Measurements from ENCODE around the gene VAX1. TPM values are rescaled to one million over a fixed set of nuclear protein-coding genes. Genes with fewer than 3 reads are reported as not detected.

Gene VAX1
- total RNA-seq, 1 experiment from 2014 or later: not detected

GRCh38 chr10:117137031-117137910 is 799 bp downstream of the VAX1 start:
- Histone ChIP-seq H3K9ac (ENCODE audit: extremely low read depth, insufficient read length, low read length) (no peak overlapping the region), H2AFZ (ENCODE audit: low read length) (no peak overlapping the region)
- DNase-seq: peak; percentile 63

More at GRCh38 chr10:117137031-117137910, 799 bp downstream of the VAX1 start:
- Histone ChIP-seq H3K56ac (ENCODE audit: insufficient read length, low read depth, low read length) (no peak overlapping the region), H3K14ac (ENCODE audit: insufficient read depth, low read length) (no peak overlapping the region), H3K27ac (ENCODE audit: insufficient read length, low read depth, low read length) (no peak overlapping the region), H3K79me1 (ENCODE audit: insufficient read depth, low read depth, low read length, poor library complexity, severe bottlenecking) (no peaks in the 10 kb centered on the region), H4K20me1 (ENCODE audit: control insufficient read depth, insufficient read depth, insufficient read length) (no peaks in the 10 kb centered on the region), H3K23ac (ENCODE audit: insufficient read length, low read depth, low read length) (no peak overlapping the region), H3K4ac (ENCODE audit: low read depth, low read length) (no peak overlapping the region), H3T11ph (ENCODE audit: low read length) (no peak overlapping the region), H3K9me3 (ENCODE audit: control insufficient read depth, low read depth, low read length) (no peaks in the 10 kb centered on the region), H3K18ac (ENCODE audit: insufficient read length, low read depth, low read length) (no peak overlapping the region), H2BK12ac (ENCODE audit: insufficient read length, low read depth, low read length) (no peak overlapping the region), H4K5ac (ENCODE audit: insufficient read length, low read depth, low read length) (no peak overlapping the region), H4K8ac (replicated peaks; ENCODE audit: insufficient read length, low read depth, low read length) (no peak overlapping the region), H3K27me3 (ENCODE audit: insufficient read depth, low read length) (peaks cover 91% of the 10 kb centered on the region), H3K79me2 (ENCODE audit: insufficient read depth, low read length) (no peaks in the 10 kb centered on the region), H2BK15ac (ENCODE audit: low read depth, low read length) (no peak overlapping the region), H2BK20ac (ENCODE audit: low read depth, low read length, poor library complexity, severe bottlenecking) (no peak overlapping the region), H2AK5ac (ENCODE audit: insufficient read length, low read length) (no peak overlapping the region), H3K4me2 (ENCODE audit: insufficient read depth, insufficient read length, low read length) (peak overlapping the region; percentile 52), H4K91ac (ENCODE audit: insufficient read length, low read depth, low read length) (no peak overlapping the region), H3K4me1 (ENCODE audit: insufficient read depth, low read length) (no peaks in the 10 kb centered on the region), H2BK120ac (ENCODE audit: low read depth, low read length, poor library complexity, severe bottlenecking) (no peak overlapping the region), H3K23me2 (ENCODE audit: insufficient read length, low read depth, low read length, poor library complexity, severe bottlenecking) (peaks cover 6% of the 10 kb centered on the region), H2BK5ac (ENCODE audit: insufficient read length, low read length) (no peak overlapping the region)
- TF ChIP-seq CTCF (conservative IDR thresholded peaks at IDR 0.05): no peak
- WGBS (ENCODE audit: extremely low coverage, insufficient read length, low lambda C conversion rate): no CpG with 5 or more reads among the region's 98 CpGs
- H3K9me3 Mint-ChIP-seq: peaks cover 0 to 16% of the 10 kb centered on the region in 2 experiments; a peak in 4 of 5 replicates
- peaks cover 33 to 46% of the 10 kb centered on the region in 2 experiments for H3K4me1 Mint-ChIP-seq
- H3K27ac Mint-ChIP-seq: no peak overlapping the region
- peaks cover 0 to 2% (median 0%) of the 10 kb centered on the region in 3 experiments; a peak in 2 of 7 replicates for H3K36me3 Mint-ChIP-seq (ENCODE audit: insufficient read depth in 1 of 3, low read depth in 3 of 3)
- peaks cover 97% of the 10 kb centered on the region for H3K27me3 Mint-ChIP-seq (ENCODE audit: low read depth)
- peak overlapping the region; percentile 44 to 78 for H3K4me3 Mint-ChIP-seq
